K562 (cell line): ENCODE data around the gene NABP2. TPM values are rescaled to one million over a fixed set of nuclear protein-coding genes. Genes with fewer than 3 reads are reported as not detected.

Experiments
- CBX3 ChIP-seq, 2 experiments: IDR thresholded peaks; 1 replicate in 1 of 2; 2 replicates in 1 of 2; pipeline ENCODE4 v1.6.1; 2012; ENCODE audit warnings: inconsistent platforms in 2 of 2, low read length in 2 of 2, borderline replicate concordance in 1 of 2, control low read depth in 1 of 2
- CEBPB ChIP-seq: fragments of 450-650 bp; IDR thresholded peaks from 2 replicates; pipeline ENCODE4 v1.6.1; 2016; ENCODE audit warnings: missing genetic modification characterization, missing compliant biosample characterization
- CGGBP1 ChIP-seq: fragments of 250-450 bp; sonication (Bioruptor Pico); IDR thresholded peaks from 2 replicates; pipeline ENCODE4 v1.9.0; 2021; ENCODE audit warnings: mild to moderate bottlenecking
- CREM ChIP-seq: IDR thresholded peaks from 2 replicates; pipeline ENCODE4 v1.6.1; 2014; ENCODE audit warnings: antibody characterized with exemption, low read depth
- FOS ChIP-seq: IDR thresholded peaks from 3 replicates; pipeline ENCODE4 v1.6.1; 2011; ENCODE audit not compliant: insufficient read length; ENCODE audit errors: extremely low read depth
- FOXA3 ChIP-seq, 2 experiments: fragments of 450-650 bp in 1 of 2; sonication (generic) in 1 of 2; formaldehyde crosslinking; IDR thresholded peaks in 1 of 2; conservative IDR thresholded peaks in 1 of 2; 2 replicates each; pipeline versions ENCODE4 v1.4.0 to v1.8.0; 2020 to 2022; ENCODE audit warnings: mild to moderate bottlenecking in 2 of 2, missing genetic modification reagents in 1 of 2
- MAZ ChIP-seq, 2 experiments: fragments of 450-650 bp in 1 of 2; sonication (generic) in 1 of 2; formaldehyde crosslinking; IDR thresholded peaks in 1 of 2; conservative IDR thresholded peaks in 1 of 2; 2 replicates each; pipeline versions ENCODE4 v1.4.0 to v1.5.0; 2020; ENCODE audit warnings: mild to moderate bottlenecking in 1 of 2, missing genetic modification reagents in 1 of 2
- NCOR1 ChIP-seq: fragments of 450-650 bp; IDR thresholded peaks from 2 replicates; pipeline ENCODE4 v1.6.1; 2016; ENCODE audit warnings: mild to moderate bottlenecking, moderate library complexity
- PHF20 ChIP-seq: fragments of 450-650 bp; IDR thresholded peaks from 2 replicates; pipeline ENCODE4 v1.6.1; 2018; ENCODE audit not compliant: partially characterized antibody
- RBM25 ChIP-seq: fragments of 200-400 bp; formaldehyde crosslinking; IDR thresholded peaks from 2 replicates; pipeline ENCODE4 v1.6.1; 2018; ENCODE audit warnings: low read length, low read depth, moderate library complexity; ENCODE audit not compliant: severe bottlenecking
- RERE ChIP-seq: sonication (generic); formaldehyde crosslinking; IDR thresholded peaks from 2 replicates; pipeline ENCODE4 v1.8.0; 2023; ENCODE audit warnings: missing genetic modification reagents, mild to moderate bottlenecking, borderline replicate concordance
- TBP ChIP-seq: optimal IDR thresholded peaks from 2 replicates; pipeline ENCODE3; 2011; ENCODE audit warnings: low read depth, low read length, improper control_type of control experiment
- ZBTB2 ChIP-seq: fragments of 450-650 bp; IDR thresholded peaks from 2 replicates; pipeline ENCODE4 v1.6.1; 2016; ENCODE audit warnings: antibody characterized with exemption
- ZNF274 ChIP-seq: IDR thresholded peaks from 2 replicates; pipeline ENCODE4 v1.6.1; 2011; ENCODE audit warnings: low read depth, mild to moderate bottlenecking, low read length, moderate library complexity, borderline replicate concordance
- ZNF639 ChIP-seq, 2 experiments: fragments of 200-800 bp in 1 of 2; sonication (Bioruptor generic) in 1 of 2; sonication (generic) in 1 of 2; formaldehyde crosslinking in 1 of 2; IDR thresholded peaks in 1 of 2; conservative IDR thresholded peaks in 1 of 2; 2 replicates each; pipeline versions ENCODE4 v1.5.0 to v1.6.1; 2016 to 2020; ENCODE audit warnings: missing compliant biosample characterization in 1 of 2, missing genetic modification characterization in 1 of 2, missing genetic modification reagents in 1 of 2
- polyA plus RNA-seq, 8 experiments: library from polyadenylated mRNA; depleted of rRNA in 4 of 8; stranded (reverse) in 5 of 8; unstranded in 3 of 8; fragments of >200 nt; fragmentation: Nextera tagmentation in 2 of 8; fragmentation: Illumina TruSeq in 1 of 8; extraction: Ambion mirVana in 2 of 8; extraction: Trizol in 1 of 8; gene quantifications; 2 replicates each; pipeline versions ENCODE4 v1.2.1 to v1.2.3, GENCODE V29; 2011 to 2014; ENCODE audit warnings: inconsistent platforms in 1 of 8, missing spikeins in 1 of 8
- total RNA-seq, 7 experiments: library from RNA; depleted of rRNA in 6 of 7; stranded (reverse); fragments of >200 nt in 6 of 7; fragmentation: Illumina TruSeq in 2 of 7; extraction: Trizol in 2 of 7; gene quantifications; 2 replicates each; pipeline versions ENCODE4 v1.2.1 to v1.2.3, GENCODE V29; 2011 to 2021; ENCODE audit warnings: low replicate concordance in 1 of 7

NABP2 gene
- total and polyA plus RNA-seq, 9 of the 15 experiments (the other 6 are each of a cell fraction or from before 2014, with no cell fraction given) = 11.3 to 60.6 (median 43.5) TPM

GRCh38 chr12:56189099-56189917, 34.8 kb upstream of the NABP2 start, which contains the start of gene SMARCC2 (continued):
- TF ChIP-seq ZBTB2 (no peak), RBM25 (peak; percentile 95), CREM (peak; percentile 54; the same call in 1 of the 2 replicates), FOXA3 (CRISPR knock-in tag; conservative IDR thresholded peaks at IDR 0.05 in 1 of 2, IDR thresholded peaks at IDR 0.05 in 1 of 2) (no peak), CEBPB (tag) (no peak), NCOR1 (0 out of 2 replicates have a peak, but pooled peaks have one; percentile 27), CGGBP1 (CRISPR knock-in tag) (no peak), ZNF274 (no peak), TBP (peak; percentile 53), PHF20 (no peak), MAZ (CRISPR knock-in tag; conservative IDR thresholded peaks at IDR 0.05 in 1 of 2, IDR thresholded peaks at IDR 0.05 in 1 of 2) (peak; percentile 20 to 58; a peak in 1 of 4 replicates), FOS (no peak), RERE (CRISPR knock-in tag) (no peak), ZNF639 (CRISPR knock-in tag; conservative IDR thresholded peaks at IDR 0.05 in 1 of 2, IDR thresholded peaks at IDR 0.05 in 1 of 2) (peak in 1 of 2 experiments; percentile 99; a peak in 2 of 4 replicates), CBX3 (IDR thresholded peaks at IDR 0.05; ENCODE audit: borderline replicate concordance in 1 of 2, low read length in 2 of 2) (peak in 1 of 2 experiments; percentile 83; a peak in 1 of 3 replicates)
